Duodenal mucosa (tissue), 2 donors: ENCODE data around the gene JUP.

Experiments used
- H3K27ac ChIP-seq: one replicate; pipeline ENCODE4 v1.7.0; 2013; ENCODE audit warnings: low read depth, low read length
- H3K27me3 ChIP-seq, 2 donors: one replicate each; pipeline ENCODE4 v1.7.0; 2013; ENCODE audit warnings: low read length in 2 of 2, control low read depth in 1 of 2; ENCODE audit not compliant: insufficient read depth in 2 of 2, control insufficient read depth in 1 of 2
- H3K36me3 ChIP-seq, 2 donors: one replicate each; pipeline ENCODE4 v1.7.0; 2013; ENCODE audit warnings: low read length in 2 of 2, control low read depth in 1 of 2; ENCODE audit not compliant: insufficient read depth in 2 of 2, control insufficient read depth in 1 of 2
- H3K4me1 ChIP-seq, 2 donors: one replicate each; pipeline ENCODE4 v1.7.0; 2013; ENCODE audit warnings: low read length in 2 of 2, control low read depth in 1 of 2; ENCODE audit not compliant: insufficient read depth in 2 of 2, control insufficient read depth in 1 of 2
- H3K4me3 ChIP-seq, 2 donors: one replicate each; pipeline ENCODE4 v1.7.0; 2013; ENCODE audit warnings: low read length in 2 of 2, low read depth in 1 of 2
- H3K9ac ChIP-seq, 2 donors: one replicate each; pipeline ENCODE4 v1.7.0; 2013; ENCODE audit warnings: low read length in 2 of 2, low read depth in 1 of 2
- H3K9me3 ChIP-seq, 2 donors: one replicate each; pipeline ENCODE4 v1.7.0; 2013; ENCODE audit warnings: low read length in 2 of 2, control low read depth in 1 of 2; ENCODE audit not compliant: control insufficient read depth in 1 of 2

JUP gene

DNA sequence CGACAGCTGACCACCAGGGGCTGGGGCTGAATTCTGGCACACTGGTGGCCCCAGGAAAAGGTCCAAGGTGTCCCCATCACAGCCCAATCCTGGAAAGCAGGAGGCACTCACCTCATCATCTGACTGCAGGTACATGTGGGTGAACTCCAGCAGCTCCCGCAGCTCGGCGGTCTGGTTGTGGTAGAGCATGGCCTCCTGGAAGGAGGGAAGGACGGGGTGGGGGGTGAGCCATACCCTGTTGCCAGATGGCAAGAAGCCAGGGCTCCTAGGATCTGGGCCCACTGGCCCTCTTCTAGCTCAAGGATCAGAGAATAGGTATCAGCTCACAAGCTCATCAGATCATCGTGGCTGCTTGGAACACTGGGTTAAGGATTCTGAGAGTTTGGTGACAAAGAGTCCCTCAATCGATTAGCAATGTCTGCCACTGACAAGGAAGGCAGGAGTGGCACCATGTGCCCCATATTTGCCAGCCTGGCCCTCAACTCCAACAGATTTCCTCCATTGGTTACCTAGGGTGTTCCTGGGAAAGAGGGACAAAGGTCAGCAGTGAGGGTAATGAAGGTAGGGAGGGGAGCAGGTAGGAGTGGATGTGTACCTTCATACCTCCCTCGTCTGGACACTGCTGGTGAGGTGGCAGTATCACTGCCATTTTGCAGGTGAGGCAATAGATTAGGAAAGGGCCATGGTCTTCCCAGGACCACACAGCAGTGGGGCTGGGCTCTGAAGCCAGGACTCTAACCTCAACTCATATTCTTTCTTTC, 20.4 kb upstream of the JUP start:
- Histone ChIP-seq H3K9ac (no peak overlapping the region), H3K4me3 (no peak overlapping the region), H3K9me3 (no peaks in the 10 kb centered on the region), H3K4me1 (peaks cover 31 to 32% of the 10 kb centered on the region in 2 donors), H3K27me3 (no peaks in the 10 kb centered on the region), H3K27ac (peak overlapping the region; percentile 46), H3K36me3 (no peaks in the 10 kb centered on the region)

- H3K4me3 ChIP-seq, result no peak overlapping the region
Observed at GRCh38 chr17:41803049-41804020, 16.8 kb upstream of the JUP start.

DNA sequence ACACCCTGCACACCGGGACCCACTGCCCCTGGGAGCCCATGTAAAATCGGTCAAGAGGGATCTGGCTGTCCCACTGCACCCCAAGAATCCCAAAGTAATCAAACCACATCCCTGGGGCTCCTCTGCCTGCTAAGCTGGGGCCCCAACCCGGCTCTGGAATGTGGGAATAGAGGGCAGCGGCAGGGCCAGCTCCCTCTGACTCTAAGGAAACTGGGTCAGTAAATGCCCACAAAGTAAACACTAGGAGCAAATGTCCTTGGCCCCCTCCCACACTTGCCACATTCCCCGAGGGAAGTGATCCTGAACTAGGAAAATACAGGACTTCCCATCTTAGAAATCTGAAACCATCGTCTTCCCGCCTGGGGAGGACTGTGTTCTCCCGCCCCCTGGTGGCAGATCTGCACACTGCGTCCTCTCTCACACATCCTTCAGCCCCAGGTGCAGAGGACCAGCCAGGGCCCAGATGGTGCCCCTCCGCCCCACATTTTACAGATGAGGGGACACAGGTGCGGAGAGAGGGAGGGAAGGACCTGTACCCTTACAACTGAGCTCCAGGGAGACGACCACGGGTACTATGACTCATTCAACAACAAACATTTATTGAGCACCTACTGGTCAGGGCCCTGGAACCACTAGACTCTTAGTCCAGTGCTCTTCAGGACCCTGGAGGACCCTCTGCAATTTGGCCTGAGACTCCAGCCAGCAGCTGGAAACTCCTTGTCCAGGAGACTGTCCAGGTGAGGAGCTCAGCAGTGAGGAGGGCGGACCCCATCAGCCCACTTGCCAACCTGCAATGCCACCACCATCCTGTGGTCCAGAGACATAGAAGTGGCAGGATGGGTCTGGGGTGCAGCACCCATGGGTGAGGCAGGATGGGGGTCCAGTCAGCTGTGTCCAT, 15.1 kb upstream of the JUP start:
- Histone ChIP-seq H3K9ac (peak overlapping the region; percentile 30 to 58), H3K9me3 (no peaks in the 10 kb centered on the region), H3K36me3 (no peaks in the 10 kb centered on the region), H3K4me1 (peaks cover 12 to 19% of the 10 kb centered on the region in 2 donors), H3K27ac (peak overlapping the region; percentile 87), H3K4me3 (peak overlapping the region; percentile 17 to 33), H3K27me3 (no peaks in the 10 kb centered on the region)

More at GRCh38 chr17:41803049-41804020, 16.8 kb upstream of the JUP start:
- H3K9me3 ChIP-seq, result no peaks in the 10 kb centered on the region
- H3K4me1 ChIP-seq, result peaks cover 24 to 29% of the 10 kb centered on the region in 2 donors
- no peak overlapping the region for H3K27ac ChIP-seq
- H3K9ac ChIP-seq, result no peak overlapping the region
- H3K36me3 ChIP-seq, result no peaks in the 10 kb centered on the region
- H3K27me3 ChIP-seq, result no peaks in the 10 kb centered on the region

DNA sequence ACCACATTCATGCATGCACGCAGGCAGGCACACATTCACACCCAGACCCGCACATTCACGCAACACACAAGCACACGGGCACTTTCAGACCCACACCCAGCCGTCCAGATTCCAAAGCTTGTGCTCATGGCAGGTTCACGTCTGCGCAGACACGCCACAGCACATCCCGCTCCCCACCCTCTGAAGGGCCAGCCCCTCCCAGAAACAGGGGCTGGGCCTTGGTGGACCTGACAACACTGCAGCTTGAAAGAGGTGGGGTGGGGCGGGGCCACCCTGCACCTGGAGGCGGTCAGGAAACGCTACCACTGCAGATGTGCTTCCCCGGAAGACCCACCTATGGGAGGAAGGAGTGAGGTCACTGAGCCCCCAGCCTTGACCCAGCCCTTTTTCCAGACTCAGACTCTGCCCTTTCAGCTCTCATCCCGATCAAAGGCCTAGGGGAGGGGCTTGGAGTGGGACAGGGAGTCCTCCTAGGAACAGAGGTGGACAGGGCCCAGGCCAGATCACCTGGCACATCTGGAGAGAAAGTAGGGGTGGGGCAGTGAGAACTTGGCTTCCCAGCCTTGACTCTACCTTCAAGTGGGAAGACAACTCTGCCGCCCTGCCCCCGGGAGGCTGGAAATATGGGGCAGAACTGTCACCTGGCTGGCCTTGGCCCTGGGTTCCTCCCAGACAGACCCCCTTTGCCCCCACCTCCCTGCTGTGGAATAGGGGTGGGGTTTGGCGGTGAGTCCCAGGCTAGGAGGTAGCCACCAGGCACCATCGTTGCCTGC, 14.3 kb upstream of the JUP start:
- peak overlapping the region; percentile 87 for H3K27ac ChIP-seq
- peaks cover 8 to 15% of the 10 kb centered on the region in 2 donors for H3K4me1 ChIP-seq
- peak overlapping the region; percentile 30 to 58 for H3K9ac ChIP-seq
- peak overlapping the region; percentile 17 to 33 for H3K4me3 ChIP-seq
- H3K9me3 ChIP-seq, result no peaks in the 10 kb centered on the region
- no peaks in the 10 kb centered on the region for H3K27me3 ChIP-seq
- H3K36me3 ChIP-seq, result no peaks in the 10 kb centered on the region

- no peaks in the 10 kb centered on the region for H3K9me3 ChIP-seq
- no peaks in the 10 kb centered on the region for H3K36me3 ChIP-seq
- H3K4me3 ChIP-seq, result no peak overlapping the region
- no peak overlapping the region for H3K27ac ChIP-seq
- no peak overlapping the region for H3K9ac ChIP-seq
- peaks cover 12 to 15% of the 10 kb centered on the region in 2 donors for H3K4me1 ChIP-seq
- H3K27me3 ChIP-seq, result no peaks in the 10 kb centered on the region
Observed at GRCh38 chr17:41799366-41799765, 12.9 kb upstream of the JUP start.

- no peaks in the 10 kb centered on the region for H3K9me3 ChIP-seq
- no peak overlapping the region for H3K4me3 ChIP-seq
- H3K9ac ChIP-seq, result no peak overlapping the region
- no peaks in the 10 kb centered on the region for H3K27me3 ChIP-seq
- H3K27ac ChIP-seq, result no peak overlapping the region
- no peaks in the 10 kb centered on the region for H3K36me3 ChIP-seq
- peaks cover 32% of the 10 kb centered on the region in 2 donors for H3K4me1 ChIP-seq
Observed at GRCh38 chr17:41797377-41797776, 10.9 kb upstream of the JUP start.

DNA sequence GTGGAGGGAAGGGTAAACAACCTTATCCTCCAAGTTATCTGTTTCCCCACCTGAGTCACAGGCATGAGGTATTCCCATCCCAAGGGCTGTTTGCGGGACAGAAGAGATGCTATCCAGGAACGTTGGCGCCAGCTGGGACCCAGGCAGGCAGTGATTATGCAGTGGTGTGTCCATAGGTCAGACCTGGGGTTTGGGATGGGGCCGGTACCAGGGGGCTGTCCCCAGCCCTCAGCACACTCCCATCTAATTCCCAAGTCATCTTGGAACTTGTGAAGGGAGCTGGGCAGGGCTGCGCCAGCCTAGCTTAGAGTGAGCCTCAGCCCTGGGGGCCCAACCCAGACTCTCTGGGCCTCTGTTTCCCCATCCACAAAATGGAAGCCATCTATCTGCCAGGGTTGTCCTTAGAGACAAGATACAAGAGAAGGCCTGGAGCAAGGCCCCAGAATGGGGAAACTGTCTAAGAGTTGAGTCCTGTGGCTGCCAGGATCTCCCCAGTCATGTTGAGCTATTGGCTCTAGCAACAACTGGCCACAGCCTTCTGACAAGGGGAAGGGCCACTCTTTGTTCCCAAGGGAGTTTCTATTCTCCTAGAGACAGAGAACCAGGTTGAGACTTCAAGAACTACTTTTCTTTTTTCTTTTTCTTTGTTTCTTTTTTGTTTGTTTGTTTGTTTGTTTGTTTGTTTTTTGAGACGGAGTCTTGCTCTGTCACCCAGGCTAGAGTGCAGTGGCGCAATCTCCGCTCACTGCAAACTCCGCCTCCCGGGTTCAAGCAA, 9.8 kb upstream of the JUP start:
- Histone ChIP-seq H3K27me3 (no peaks in the 10 kb centered on the region), H3K27ac (no peak overlapping the region), H3K4me3 (no peak overlapping the region), H3K4me1 (peaks cover 37 to 39% of the 10 kb centered on the region in 2 donors), H3K9me3 (no peaks in the 10 kb centered on the region), H3K36me3 (no peaks in the 10 kb centered on the region), H3K9ac (no peak overlapping the region)

DNA sequence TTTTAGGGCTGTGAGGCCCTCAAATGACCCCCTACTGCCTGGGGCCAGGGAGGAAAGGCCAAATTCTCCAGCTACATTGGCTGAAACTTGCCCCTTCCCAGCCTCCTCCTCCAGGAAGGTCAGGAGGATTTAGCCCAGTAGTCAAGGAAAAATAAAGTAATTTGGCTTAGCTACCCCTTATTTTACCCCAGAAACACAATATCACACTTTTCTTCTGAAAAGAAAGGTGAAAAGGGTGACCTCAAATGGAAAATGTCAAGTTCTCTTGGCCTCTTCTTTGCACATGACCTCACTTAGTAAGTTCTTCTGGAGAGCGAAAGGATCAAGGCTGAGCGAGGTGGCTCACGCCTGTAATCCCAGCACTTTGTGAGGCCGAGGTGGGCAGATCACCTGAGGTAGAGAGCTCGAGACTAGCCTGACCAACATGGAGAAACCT, 8.0 kb upstream of the JUP start:
- Histone ChIP-seq H3K9me3 (no peaks in the 10 kb centered on the region), H3K27ac (no peak overlapping the region), H3K4me1 (peaks cover 27 to 31% of the 10 kb centered on the region in 2 donors), H3K36me3 (no peaks in the 10 kb centered on the region), H3K27me3 (no peaks in the 10 kb centered on the region), H3K4me3 (no peak overlapping the region), H3K9ac (peak overlapping the region in 1 of 2 donors; percentile 71)
